Gastroesophageal sphincter (tissue), 4 donors: ENCODE data around the gene LOXL4. TPM values are rescaled to one million over a fixed set of nuclear protein-coding genes. Genes with fewer than 3 reads are reported as not detected.
A peak's percentile ranks its signal among the peaks of the same experiment; 100 is the strongest.

Experiments
- ATAC-seq: fragments of 150-250 bp; one replicate; pipeline ENCODE4 v1.9.1; 2016; ENCODE audit warnings: mild to moderate bottlenecking, moderate library complexity
- H3K27ac ChIP-seq, 4 donors: fragments of 200-600 bp; sonication (generic) in 3 of 4; 1 replicate in 3 of 4; 2 replicates in 1 of 4; pipeline ENCODE4 v1.5.1; 2016 to 2019
- H3K27me3 ChIP-seq: fragments of 200-600 bp; sonication (generic); one replicate; pipeline ENCODE4 v1.5.1; 2019
- H3K36me3 ChIP-seq, 2 donors: fragments of 200-600 bp; sonication (generic); one replicate each; pipeline ENCODE4 v1.5.1; 2019; ENCODE audit warnings: control low read depth in 1 of 2
- H3K4me1 ChIP-seq, 3 donors: fragments of 200-600 bp; sonication (generic); 1 replicate in 2 of 3; 2 replicates in 1 of 3; pipeline ENCODE4 v1.5.1; 2016 to 2019; ENCODE audit warnings: control low read depth in 2 of 3
- H3K4me3 ChIP-seq, 2 donors: fragments of 200-600 bp; sonication (generic); one replicate each; pipeline ENCODE4 v1.5.1; 2019; ENCODE audit warnings: mild to moderate bottlenecking in 1 of 2, moderate library complexity in 1 of 2
- H3K9me3 ChIP-seq, 3 donors: fragments of 200-600 bp; sonication (generic); one replicate each; pipeline ENCODE4 v1.5.1; 2017 to 2019; ENCODE audit warnings: control low read depth in 2 of 3
- CTCF ChIP-seq, 4 experiments: fragments of 200-600 bp in 2 of 4; fragments of 450-650 bp in 2 of 4; sonication (generic) in 1 of 4; IDR thresholded peaks; one replicate each; pipeline ENCODE4 v1.5.1; 2017 to 2019; ENCODE audit warnings: antibody characterized with exemption in 4 of 4, mild to moderate bottlenecking in 2 of 4, moderate library complexity in 2 of 4
- EP300 ChIP-seq: sonication (generic); formaldehyde crosslinking; IDR thresholded peaks from one replicate; pipeline ENCODE4 v1.6.1; 2017; ENCODE audit warnings: antibody characterized with exemption, mild to moderate bottlenecking
- POLR2A ChIP-seq, 2 donors: fragments of 450-650 bp; IDR thresholded peaks; one replicate each; pipeline ENCODE4 v1.6.1; 2017; ENCODE audit warnings: antibody characterized with exemption in 2 of 2, mild to moderate bottlenecking in 2 of 2, moderate library complexity in 1 of 2
- POLR2AphosphoS5 ChIP-seq: sonication (generic); formaldehyde crosslinking; IDR thresholded peaks from one replicate; pipeline ENCODE4 v1.6.1; 2017; ENCODE audit warnings: antibody characterized with exemption
- WGBS, 2 donors: methylation state at CpG; one replicate each; pipeline ENCODE4 v1.1.5; 2018; ENCODE audit warnings: low coverage in 1 of 2; 5-methylcytosine and 5-hydroxymethylcytosine counted together
- total RNA-seq, 4 donors: library from RNA; depleted of rRNA; stranded (reverse); fragments of >200 nt; gene quantifications; one replicate each; pipeline ENCODE4 v1.1.0, GENCODE V29; 2016

The LOXL4 gene
- total RNA-seq, 4 donors from 2014 or later, result 10.6 to 20.7 (median 16.3) TPM

DNA sequence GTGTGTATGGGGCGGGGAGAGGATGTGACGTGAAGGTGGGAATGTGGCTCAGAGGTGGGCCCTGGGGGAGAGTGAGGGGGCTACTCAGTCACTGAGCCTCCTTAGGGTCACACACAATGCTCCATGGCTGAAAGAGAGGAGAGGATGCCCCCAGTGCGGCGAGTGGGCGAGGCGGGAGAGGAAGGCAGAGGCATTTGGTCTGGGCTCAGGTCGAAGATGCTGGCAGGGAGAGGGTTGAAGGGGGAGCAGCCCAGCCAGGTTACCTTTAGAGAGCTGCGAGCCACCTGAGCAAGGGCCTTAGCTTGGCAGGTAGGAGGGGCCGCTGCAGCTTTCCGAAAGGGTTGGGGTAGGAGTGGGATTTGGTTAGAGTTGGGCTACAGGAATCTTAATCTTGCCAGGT is 4.7 kb upstream of the LOXL4 start:
- H3K4me3 ChIP-seq, result no peak overlapping the region
- H3K36me3 ChIP-seq, result no peaks in the 10 kb centered on the region
- TF ChIP-seq CTCF (IDR thresholded peaks at IDR 0.05) (no peak), EP300 (no peak)
- peaks cover 5 to 30% (median 21%) of the 10 kb centered on the region in 3 donors for H3K4me1 ChIP-seq
- ATAC-seq, result no peak
- H3K27me3 ChIP-seq, result no peaks in the 10 kb centered on the region
- 76 to 79% methylated on average over 6 to 8 of the region's 10 CpGs for WGBS, 2 donors
- no peak overlapping the region for H3K27ac ChIP-seq
- no peaks in the 10 kb centered on the region for H3K9me3 ChIP-seq

DNA sequence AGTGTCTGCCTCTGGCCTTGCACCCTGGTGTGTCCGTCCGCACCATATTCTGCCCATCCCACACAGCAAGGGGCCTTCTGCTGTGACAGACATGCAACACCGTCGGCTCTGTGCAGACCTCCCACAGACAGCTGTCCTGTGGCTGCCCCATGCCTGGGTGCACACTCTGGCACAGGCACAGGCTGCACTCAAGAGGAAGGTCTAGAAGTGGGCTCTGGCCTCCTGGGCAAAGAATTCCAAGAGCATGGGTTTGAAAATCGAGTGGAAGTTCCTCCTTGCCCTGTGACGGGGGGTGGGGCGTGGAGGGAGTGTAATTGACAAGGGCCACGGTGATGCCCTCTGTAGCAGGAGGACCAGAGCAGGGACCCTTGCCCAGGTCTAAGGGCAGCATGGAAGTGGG is 4.3 kb upstream of the LOXL4 start:
- Histone ChIP-seq H3K4me3 (no peak overlapping the region), H3K27me3 (no peaks in the 10 kb centered on the region), H3K9me3 (no peaks in the 10 kb centered on the region), H3K27ac (no peak overlapping the region), H3K4me1 (peaks cover 5 to 34% (median 21%) of the 10 kb centered on the region in 3 donors), H3K36me3 (no peaks in the 10 kb centered on the region)
- no peak for ATAC-seq
- no peak for TF ChIP-seq EP300
- no peak for TF ChIP-seq POLR2AphosphoS5
- TF ChIP-seq POLR2A (IDR thresholded peaks at IDR 0.05), result no peak
- TF ChIP-seq CTCF (IDR thresholded peaks at IDR 0.05), result no peak
- WGBS, 2 donors, result 80% methylated on average over 4 of the region's 8 CpGs; no CpG with 5 or more reads in 1 of the 2 donors

DNA sequence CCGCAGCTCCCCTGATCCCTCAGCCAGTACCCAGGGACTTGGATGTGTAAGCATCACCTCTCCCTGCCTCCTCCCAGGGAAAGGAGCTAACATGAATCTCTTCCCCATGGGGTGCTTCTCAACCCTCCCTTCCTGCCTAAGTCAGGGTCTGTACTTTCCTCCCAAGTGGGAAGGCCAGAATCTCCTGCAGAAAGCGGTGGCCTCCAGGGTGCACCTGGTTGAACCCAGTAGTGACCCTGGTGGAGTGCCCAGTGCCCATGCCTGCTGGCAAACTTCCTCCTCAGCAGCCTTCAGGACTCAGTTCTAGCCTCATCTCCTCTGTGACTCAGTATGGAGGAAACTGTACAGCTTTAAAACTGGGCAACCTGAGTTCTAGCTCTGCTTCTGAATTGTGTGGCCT is 2.8 kb upstream of the LOXL4 start:
- WGBS, 2 donors, result 100% methylated on average over 1 of the region's 2 CpGs; no CpG with 5 or more reads in 1 of the 2 donors
- H3K27ac ChIP-seq, result no peak overlapping the region
- no peaks in the 10 kb centered on the region for H3K27me3 ChIP-seq
- TF ChIP-seq POLR2AphosphoS5 (no peak), POLR2A (IDR thresholded peaks at IDR 0.05) (no peak), CTCF (IDR thresholded peaks at IDR 0.05) (no peak), EP300 (no peak)
- no peak for ATAC-seq
- H3K4me1 ChIP-seq, result peaks cover 5 to 49% (median 21%) of the 10 kb centered on the region in 3 donors
- no peaks in the 10 kb centered on the region for H3K36me3 ChIP-seq
- no peaks in the 10 kb centered on the region for H3K9me3 ChIP-seq
- no peak overlapping the region for H3K4me3 ChIP-seq

DNA sequence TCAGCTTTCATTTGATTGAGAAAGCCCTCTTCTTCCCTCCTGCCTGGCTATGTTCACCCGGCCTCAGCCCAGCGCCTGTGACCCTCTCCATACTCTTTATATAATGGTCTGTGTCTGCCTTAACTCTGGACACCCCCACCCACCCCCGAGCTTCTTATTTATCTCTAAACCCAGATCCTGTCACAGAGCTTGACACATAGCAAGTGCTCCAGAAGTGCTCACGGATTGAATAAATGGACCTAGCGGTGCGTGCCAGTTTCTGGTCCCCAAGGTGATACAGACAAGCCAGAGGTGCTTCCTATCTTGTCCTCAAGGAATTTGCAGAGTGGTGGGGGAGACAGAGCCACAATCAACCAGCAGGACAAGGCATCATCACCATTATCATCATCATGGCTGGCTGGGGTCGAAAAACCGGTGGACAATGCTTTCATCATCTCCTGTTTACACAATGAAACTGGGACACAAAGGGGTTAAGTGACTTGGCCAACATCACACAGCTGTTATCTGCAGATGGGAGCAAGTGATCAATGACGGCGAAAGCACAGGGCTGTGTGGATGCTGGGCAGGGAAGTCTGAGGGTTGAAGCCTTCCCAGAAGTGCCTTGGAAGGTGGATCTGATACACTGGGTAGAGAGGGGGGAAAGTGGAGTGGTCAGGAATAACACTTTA is 2.2 kb upstream of the LOXL4 start:
- H3K27ac ChIP-seq, result peak overlapping the region; percentile 26 to 92 (median 90)
- no peak overlapping the region for H3K4me3 ChIP-seq
- peaks cover 5 to 52% (median 21%) of the 10 kb centered on the region in 3 donors for H3K4me1 ChIP-seq
- TF ChIP-seq EP300, result no peak
- TF ChIP-seq CTCF (IDR thresholded peaks at IDR 0.05), result no peak
- no peak for TF ChIP-seq POLR2AphosphoS5
- TF ChIP-seq POLR2A (IDR thresholded peaks at IDR 0.05), result no peak
- H3K27me3 ChIP-seq, result no peaks in the 10 kb centered on the region
- H3K36me3 ChIP-seq, result no peaks in the 10 kb centered on the region
- no peak for ATAC-seq
- 48 to 60% methylated on average over 2 to 5 of the region's 10 CpGs for WGBS, 2 donors
- no peaks in the 10 kb centered on the region for H3K9me3 ChIP-seq

DNA sequence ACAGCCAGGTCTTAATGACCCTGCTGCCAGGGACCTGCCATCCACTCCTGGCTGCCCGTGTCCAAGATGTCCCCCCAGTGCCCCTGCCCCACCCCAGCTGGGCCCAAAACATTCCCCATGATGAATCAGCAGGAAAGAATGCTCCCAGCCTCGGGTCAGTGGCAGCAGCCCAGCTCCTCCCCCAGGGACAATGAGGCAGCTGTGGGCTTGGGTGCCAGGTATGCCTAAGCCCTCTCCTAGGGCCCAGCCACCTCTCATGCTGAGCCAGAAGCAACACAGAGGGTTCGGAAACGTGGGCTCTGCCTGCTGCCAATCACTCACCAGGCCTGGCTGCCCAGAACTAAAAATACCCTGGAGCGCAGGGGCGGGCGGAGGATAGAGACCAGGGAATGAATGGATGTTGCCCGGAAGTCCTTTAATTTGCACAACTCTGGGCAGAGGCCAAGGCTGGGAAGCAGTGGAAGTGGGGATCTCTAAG is 1.5 kb upstream of the LOXL4 start:
- WGBS, 2 donors, result 0 to 10% methylated on average over 1 to 2 of the region's 8 CpGs
- Histone ChIP-seq H3K9me3 (no peaks in the 10 kb centered on the region), H3K27ac (peak overlapping the region; percentile 68 to 92 (median 90)), H3K27me3 (no peaks in the 10 kb centered on the region), H3K4me3 (peak overlapping the region in 1 of 2 donors; percentile 54), H3K4me1 (peaks cover 5 to 52% (median 21%) of the 10 kb centered on the region in 3 donors), H3K36me3 (no peaks in the 10 kb centered on the region)
- TF ChIP-seq POLR2AphosphoS5 (peak; percentile 87), EP300 (no peak)
- ATAC-seq, result peak; percentile 90
